GM12872 (cell line): ENCODE data around the gene SLC1A3.

ENCODE experiments used
- CTCF ChIP-seq: IDR thresholded peaks from 3 replicates; pipeline ENCODE4 v1.5.1; 2011; ENCODE audit warnings: low read depth, mild to moderate bottlenecking, low read length, moderate library complexity; ENCODE audit not compliant: insufficient read depth

The SLC1A3 gene

GRCh38 chr5:36664766-36665165, 58.4 kb downstream of the SLC1A3 start:
- TF ChIP-seq CTCF = no peak

- TF ChIP-seq CTCF = no peak
These were observed 59.2 kb downstream of the SLC1A3 start for GRCh38 chr5:36665628-36666027.

GRCh38 chr5:36666274-36666673, 59.9 kb downstream of the SLC1A3 start:
- no peak for TF ChIP-seq CTCF

GRCh38 chr5:36666986-36667385, 60.6 kb downstream of the SLC1A3 start:
- no peak for TF ChIP-seq CTCF

GRCh38 chr5:36667824-36668223, 61.4 kb downstream of the SLC1A3 start:
- TF ChIP-seq CTCF = no peak

- no peak for TF ChIP-seq CTCF
These were observed 62.7 kb downstream of the SLC1A3 start for GRCh38 chr5:36669015-36669651.

GRCh38 chr5:36670548-36670947, 64.1 kb downstream of the SLC1A3 start:
- TF ChIP-seq CTCF = no peak
